ENCODE results near the gene KMT2C. TPM values are rescaled to one million over a fixed set of nuclear protein-coding genes. Genes with fewer than 3 reads are reported as not detected.
A peak's percentile ranks its signal among the peaks of the same experiment; 100 is the strongest.

Gene KMT2C
- total RNA-seq, 1 experiment from 2014 or later, result 8.5 TPM

DNA sequence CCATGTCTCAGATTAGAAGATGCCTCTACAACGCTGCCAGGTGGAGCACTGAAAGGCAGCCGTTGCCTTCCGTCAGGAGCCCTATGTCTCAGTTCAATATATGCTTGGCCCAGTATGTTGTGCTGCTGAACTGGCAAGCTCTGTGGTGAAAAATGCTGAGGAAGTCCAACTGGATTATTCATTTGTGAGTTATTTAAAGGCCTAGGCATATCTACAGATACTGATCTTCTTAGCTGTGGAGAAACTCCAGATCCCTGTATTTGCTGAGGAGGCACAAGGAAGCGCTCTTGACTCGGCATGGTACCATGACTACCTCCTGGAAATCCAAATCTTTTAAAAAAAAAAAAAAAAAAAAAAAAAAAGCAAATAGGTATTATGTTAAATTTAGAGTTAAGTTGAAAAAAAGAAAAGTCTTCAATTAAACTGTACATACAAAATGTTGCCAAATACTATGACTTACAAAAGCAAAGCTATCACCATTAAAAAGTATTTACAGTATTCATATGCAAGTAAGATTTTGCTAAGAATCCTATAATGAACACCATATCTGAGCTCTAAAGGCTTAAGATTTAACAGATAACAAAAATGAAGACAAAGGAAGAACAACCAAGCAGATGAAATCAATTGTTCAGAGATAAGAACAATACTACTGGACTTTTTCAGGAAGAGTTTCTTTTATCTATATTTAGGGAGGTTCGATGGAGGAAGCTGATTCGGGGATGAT is 258.0 kb downstream of the KMT2C start:
- H3K4me3 ChIP-seq (ENCODE audit: insufficient read depth, low read depth, low read length), result no peak overlapping the region
- H3K36me3 ChIP-seq (replicated peaks; ENCODE audit: control insufficient read depth, insufficient read depth, low read length), result peaks cover 26% of the 10 kb centered on the region
- DNase-seq, result no peak
- no peaks in the 10 kb centered on the region for H3K27me3 ChIP-seq (ENCODE audit: control insufficient read depth, insufficient read depth, low read length)

GRCh38 chr7:152176797-152177196 is 259.0 kb downstream of the KMT2C start:
- no peak for DNase-seq
- peaks cover 22% of the 10 kb centered on the region for H3K36me3 ChIP-seq (replicated peaks; ENCODE audit: control insufficient read depth, insufficient read depth, low read length)
- no peak overlapping the region for H3K4me3 ChIP-seq (ENCODE audit: insufficient read depth, low read depth, low read length)
- no peaks in the 10 kb centered on the region for H3K27me3 ChIP-seq (ENCODE audit: control insufficient read depth, insufficient read depth, low read length)

DNA sequence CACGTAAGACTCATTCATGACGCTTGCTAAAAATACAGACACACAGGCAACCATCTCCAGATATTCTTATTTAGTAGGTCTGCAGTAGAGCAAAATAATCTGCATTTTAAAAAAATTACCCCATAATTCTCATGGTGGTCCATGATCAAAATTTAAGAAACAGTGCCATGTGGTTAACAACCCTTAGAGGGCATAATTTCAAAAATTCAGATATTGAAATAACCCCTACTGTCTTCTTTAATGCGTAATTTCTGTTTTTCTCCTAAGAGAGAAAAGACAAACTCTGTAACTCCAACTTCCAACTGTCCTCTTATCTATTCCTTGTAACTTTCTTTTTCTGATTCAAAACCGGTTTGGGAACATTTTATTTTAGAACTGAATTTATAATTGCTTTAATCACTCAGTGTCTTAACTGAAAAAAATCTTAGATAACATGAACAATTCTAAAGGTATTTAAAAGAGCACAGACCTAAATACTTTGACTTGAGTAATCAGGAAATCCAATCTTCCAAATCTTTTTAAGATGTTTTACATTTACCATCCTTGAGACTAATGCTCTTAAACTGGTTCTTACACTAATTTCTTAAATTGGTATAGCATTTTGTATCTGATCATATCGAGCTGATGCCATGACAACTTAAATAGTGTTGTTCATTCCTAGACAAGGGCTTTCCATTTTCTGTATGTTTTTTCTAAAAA is 262.3 kb downstream of the KMT2C start:
- Histone ChIP-seq H3K4me3 (ENCODE audit: insufficient read depth, low read depth, low read length) (no peak overlapping the region), H3K27me3 (ENCODE audit: control insufficient read depth, insufficient read depth, low read length) (no peaks in the 10 kb centered on the region), H3K36me3 (replicated peaks; ENCODE audit: control insufficient read depth, insufficient read depth, low read length) (peaks cover 10% of the 10 kb centered on the region)
- no peak for DNase-seq

DNA sequence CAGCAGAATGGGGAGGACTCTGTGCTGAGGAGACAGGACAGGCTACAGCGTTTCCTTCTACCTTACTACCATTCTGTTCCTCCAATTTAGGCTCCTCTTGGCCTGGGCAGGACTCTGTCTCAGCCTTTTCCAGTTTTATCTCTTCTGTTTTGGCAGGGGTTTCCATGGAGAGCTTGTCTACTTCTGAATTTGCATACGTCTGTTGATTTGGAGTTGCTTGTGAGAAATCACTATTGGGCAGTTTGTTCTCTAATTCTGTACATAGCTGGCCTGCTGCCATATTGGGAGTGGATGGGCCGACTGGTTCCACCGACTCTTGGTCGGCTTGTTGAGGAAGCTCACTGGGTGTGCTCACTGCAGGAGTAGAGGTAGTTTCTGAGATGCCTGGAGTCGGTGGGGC is 273.5 kb downstream of the KMT2C start:
- no peak for DNase-seq
- no peak overlapping the region for H3K4me3 ChIP-seq (ENCODE audit: insufficient read depth, low read depth, low read length)
- H3K36me3 ChIP-seq (replicated peaks; ENCODE audit: control insufficient read depth, insufficient read depth, low read length), result peaks cover 15% of the 10 kb centered on the region
- H3K27me3 ChIP-seq (ENCODE audit: control insufficient read depth, insufficient read depth, low read length), result no peaks in the 10 kb centered on the region

DNA sequence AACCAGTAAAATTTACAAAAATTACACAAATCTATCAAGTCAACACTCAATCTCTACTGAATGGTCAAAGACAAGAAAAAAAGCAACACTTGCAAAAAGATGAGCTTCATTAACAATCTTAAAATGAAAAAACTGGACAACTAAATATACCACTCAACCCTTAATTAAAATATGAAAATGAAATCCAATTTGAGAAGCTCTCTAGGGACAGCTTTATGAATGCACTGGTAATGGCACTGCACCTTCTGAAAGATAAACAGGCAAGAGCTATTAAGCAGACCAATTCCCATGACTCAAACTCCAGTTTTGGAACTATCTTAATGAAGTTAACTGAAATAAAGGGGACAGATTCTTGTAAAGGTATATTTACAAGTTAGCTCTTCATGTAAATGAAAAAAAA is 274.6 kb downstream of the KMT2C start:
- H3K4me3 ChIP-seq (ENCODE audit: insufficient read depth, low read depth, low read length), result no peak overlapping the region
- peaks cover 11% of the 10 kb centered on the region for H3K36me3 ChIP-seq (replicated peaks; ENCODE audit: control insufficient read depth, insufficient read depth, low read length)
- H3K27me3 ChIP-seq (ENCODE audit: control insufficient read depth, insufficient read depth, low read length), result no peaks in the 10 kb centered on the region
- no peak for DNase-seq

GRCh38 chr7:152158801-152159587 is 276.8 kb downstream of the KMT2C start:
- no peaks in the 10 kb centered on the region for H3K27me3 ChIP-seq (ENCODE audit: control insufficient read depth, insufficient read depth, low read length)
- no peak overlapping the region for H3K4me3 ChIP-seq (ENCODE audit: insufficient read depth, low read depth, low read length)
- peaks cover 14% of the 10 kb centered on the region for H3K36me3 ChIP-seq (replicated peaks; ENCODE audit: control insufficient read depth, insufficient read depth, low read length)
- DNase-seq, result no peak

- H3K36me3 ChIP-seq (replicated peaks; ENCODE audit: control insufficient read depth, insufficient read depth, low read length), result peaks cover 14% of the 10 kb centered on the region
- H3K4me3 ChIP-seq (ENCODE audit: insufficient read depth, low read depth, low read length), result no peak overlapping the region
- no peak for DNase-seq
- H3K27me3 ChIP-seq (ENCODE audit: control insufficient read depth, insufficient read depth, low read length), result no peaks in the 10 kb centered on the region
Measured at GRCh38 chr7:152152267-152152666, 283.5 kb downstream of the KMT2C start.

- Histone ChIP-seq H3K4me3 (ENCODE audit: insufficient read depth, low read depth, low read length) (no peak overlapping the region), H3K36me3 (replicated peaks; ENCODE audit: control insufficient read depth, insufficient read depth, low read length) (peaks cover 21% of the 10 kb centered on the region)
Measured at GRCh38 chr7:152149363-152149762, 286.4 kb downstream of the KMT2C start.

DNA sequence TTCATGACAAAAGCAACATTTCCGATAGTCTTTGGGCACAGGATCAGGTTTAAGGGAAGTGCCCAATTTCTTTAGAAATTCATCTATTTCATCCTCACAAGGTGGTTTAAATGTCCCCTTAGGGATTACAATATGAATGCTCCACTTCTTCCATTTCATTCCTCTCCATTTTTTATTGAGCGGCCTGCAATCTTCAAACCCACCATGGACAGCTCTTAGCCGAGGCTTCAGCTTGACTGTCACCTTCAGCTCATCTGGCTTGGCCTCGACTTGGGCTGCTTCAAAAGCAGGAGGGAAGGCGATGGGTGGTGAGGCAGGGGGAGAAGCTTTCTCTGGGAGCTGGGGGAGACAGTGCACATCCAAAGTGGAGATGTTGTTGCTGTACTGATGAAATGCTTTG is 287.1 kb downstream of the KMT2C start:
- Histone ChIP-seq H3K27me3 (ENCODE audit: control insufficient read depth, insufficient read depth, low read length) (no peaks in the 10 kb centered on the region), H3K4me3 (ENCODE audit: insufficient read depth, low read depth, low read length) (no peak overlapping the region), H3K36me3 (replicated peaks; ENCODE audit: control insufficient read depth, insufficient read depth, low read length) (peaks cover 22% of the 10 kb centered on the region)
- no peak for DNase-seq

More at GRCh38 chr7:152149363-152149762, 286.4 kb downstream of the KMT2C start:
- H3K27me3 ChIP-seq (ENCODE audit: control insufficient read depth, insufficient read depth, low read length), result no peaks in the 10 kb centered on the region
- no peak for DNase-seq

- H3K36me3 ChIP-seq (replicated peaks; ENCODE audit: control insufficient read depth, insufficient read depth, low read length), result peaks cover 19% of the 10 kb centered on the region
Measured at GRCh38 chr7:152145853-152146466, 289.8 kb downstream of the KMT2C start.

DNA sequence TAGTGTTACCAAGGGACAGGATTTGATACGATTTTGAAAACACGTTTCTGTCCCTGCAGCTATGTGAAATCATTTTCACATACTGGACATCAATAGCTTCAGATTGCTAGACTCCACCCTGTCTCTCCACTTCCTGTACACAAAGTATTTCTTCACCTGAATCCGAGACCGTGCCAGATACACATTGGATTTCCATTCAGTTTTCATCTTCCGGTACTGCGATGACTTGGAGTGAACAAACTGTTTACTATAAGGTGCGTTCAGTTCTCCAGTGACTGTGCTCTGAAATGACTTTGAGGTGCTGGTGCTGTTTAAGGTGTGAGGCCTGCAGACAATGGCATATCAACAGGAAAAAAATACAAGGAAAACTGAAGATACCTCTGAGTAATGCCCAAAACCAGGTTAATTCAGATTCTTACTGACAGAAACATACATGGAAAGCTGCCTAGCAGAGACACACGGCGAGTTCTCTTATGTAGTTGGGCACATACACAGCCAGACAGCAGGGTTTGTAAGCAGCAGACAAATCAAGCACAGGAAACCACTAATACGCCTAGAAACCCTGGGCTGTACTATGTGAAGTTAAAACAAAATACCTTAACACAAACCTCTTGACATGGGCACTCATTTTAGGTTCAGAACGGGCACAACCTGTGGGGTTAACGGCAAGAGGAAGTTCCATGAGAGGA is 291.1 kb downstream of the KMT2C start:
- Histone ChIP-seq H3K36me3 (replicated peaks; ENCODE audit: control insufficient read depth, insufficient read depth, low read length) (peaks cover 19% of the 10 kb centered on the region), H3K27me3 (ENCODE audit: control insufficient read depth, insufficient read depth, low read length) (no peaks in the 10 kb centered on the region), H3K4me3 (ENCODE audit: insufficient read depth, low read depth, low read length) (no peak overlapping the region)
- DNase-seq, result no peak

More at GRCh38 chr7:152145853-152146466, 289.8 kb downstream of the KMT2C start:
- peak; percentile 52 for DNase-seq
- no peaks in the 10 kb centered on the region for H3K27me3 ChIP-seq (ENCODE audit: control insufficient read depth, insufficient read depth, low read length)
- no peak overlapping the region for H3K4me3 ChIP-seq (ENCODE audit: insufficient read depth, low read depth, low read length)

- Histone ChIP-seq H3K27me3 (ENCODE audit: control insufficient read depth, insufficient read depth, low read length) (no peaks in the 10 kb centered on the region), H3K4me3 (ENCODE audit: insufficient read depth, low read depth, low read length) (no peak overlapping the region), H3K36me3 (replicated peaks; ENCODE audit: control insufficient read depth, insufficient read depth, low read length) (peaks cover 22% of the 10 kb centered on the region)
- DNase-seq, result no peak
Measured at GRCh38 chr7:152142976-152143595, 292.7 kb downstream of the KMT2C start.

DNA sequence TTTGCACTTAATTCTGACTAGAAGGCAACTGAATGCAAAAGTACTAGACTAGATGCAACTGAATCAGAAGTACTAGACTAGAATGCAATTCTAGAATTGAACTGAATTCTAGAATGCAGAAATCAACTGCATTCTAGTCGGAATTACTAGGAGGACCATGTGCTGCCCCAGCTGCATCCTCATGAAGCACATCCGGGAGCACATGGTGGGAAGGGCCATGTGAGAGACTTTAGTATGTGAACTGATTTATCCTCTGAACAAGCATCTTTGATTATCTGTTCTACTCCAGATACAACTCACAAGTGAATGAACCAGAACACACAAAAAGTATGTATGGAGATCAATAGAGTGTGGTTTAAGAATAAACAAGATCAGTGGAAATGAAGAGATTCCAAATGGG is 295.2 kb downstream of the KMT2C start:
- Histone ChIP-seq H3K27me3 (ENCODE audit: control insufficient read depth, insufficient read depth, low read length) (no peaks in the 10 kb centered on the region), H3K4me3 (ENCODE audit: insufficient read depth, low read depth, low read length) (no peak overlapping the region), H3K36me3 (replicated peaks; ENCODE audit: control insufficient read depth, insufficient read depth, low read length) (peaks cover 21% of the 10 kb centered on the region)
- DNase-seq, result no peak

- no peaks in the 10 kb centered on the region for H3K27me3 ChIP-seq (ENCODE audit: control insufficient read depth, insufficient read depth, low read length)
- no peak for DNase-seq
- H3K36me3 ChIP-seq (replicated peaks; ENCODE audit: control insufficient read depth, insufficient read depth, low read length), result peaks cover 18% of the 10 kb centered on the region
- H3K4me3 ChIP-seq (ENCODE audit: insufficient read depth, low read depth, low read length), result no peak overlapping the region
Measured at GRCh38 chr7:152140067-152140466, 295.7 kb downstream of the KMT2C start.
